Osteocyte (in vitro differentiated cells): Measurements from ENCODE around the gene GOLM1. TPM values are rescaled to one million over a fixed set of nuclear protein-coding genes. Genes with fewer than 3 reads are reported as not detected.

ENCODE experiments used
- DNase-seq: peaks from one replicate; pipeline ENCODE4 v3.0.0; 2021; ENCODE audit warnings: mixed read lengths; ENCODE audit not compliant: unreplicated experiment; ENCODE audit errors: extremely low spot score
- H3K27ac Mint-ChIP-seq: one replicate; pipeline ENCODE4 v1.8.0; 2021; ENCODE audit warnings: mild to moderate bottlenecking, mixed read lengths; ENCODE audit not compliant: unreplicated experiment
- H3K27me3 Mint-ChIP-seq: one replicate; pipeline ENCODE4 v1.8.0; 2021; ENCODE audit warnings: mixed read lengths; ENCODE audit not compliant: unreplicated experiment
- H3K36me3 Mint-ChIP-seq: one replicate; pipeline ENCODE4 v1.8.0; 2021; ENCODE audit warnings: mixed read lengths; ENCODE audit not compliant: unreplicated experiment
- H3K4me1 Mint-ChIP-seq: one replicate; pipeline ENCODE4 v1.8.0; 2021; ENCODE audit warnings: mixed read lengths; ENCODE audit not compliant: unreplicated experiment
- H3K4me3 Mint-ChIP-seq: one replicate; pipeline ENCODE4 v1.8.0; 2021; ENCODE audit warnings: mild to moderate bottlenecking, moderate library complexity, mixed read lengths; ENCODE audit not compliant: unreplicated experiment
- H3K9me3 Mint-ChIP-seq: one replicate; pipeline ENCODE4 v1.8.0; 2021; ENCODE audit warnings: mixed read lengths; ENCODE audit not compliant: unreplicated experiment
- total RNA-seq: library from RNA; stranded (reverse); gene quantifications from 2 replicates; pipeline ENCODE4 v1.2.1, GENCODE V29; 2021
- TF ChIP-seq, protein P1 (sequence below): fragments of 200-600 bp; sonication (generic); IDR thresholded peaks from 2 replicates; pipeline ENCODE4 v1.5.0; 2021; ENCODE audit warnings: antibody characterized with exemption, mild to moderate bottlenecking, moderate library complexity

Gene GOLM1
- total RNA-seq, 1 donor from 2014 or later: 91.9 TPM

DNA sequence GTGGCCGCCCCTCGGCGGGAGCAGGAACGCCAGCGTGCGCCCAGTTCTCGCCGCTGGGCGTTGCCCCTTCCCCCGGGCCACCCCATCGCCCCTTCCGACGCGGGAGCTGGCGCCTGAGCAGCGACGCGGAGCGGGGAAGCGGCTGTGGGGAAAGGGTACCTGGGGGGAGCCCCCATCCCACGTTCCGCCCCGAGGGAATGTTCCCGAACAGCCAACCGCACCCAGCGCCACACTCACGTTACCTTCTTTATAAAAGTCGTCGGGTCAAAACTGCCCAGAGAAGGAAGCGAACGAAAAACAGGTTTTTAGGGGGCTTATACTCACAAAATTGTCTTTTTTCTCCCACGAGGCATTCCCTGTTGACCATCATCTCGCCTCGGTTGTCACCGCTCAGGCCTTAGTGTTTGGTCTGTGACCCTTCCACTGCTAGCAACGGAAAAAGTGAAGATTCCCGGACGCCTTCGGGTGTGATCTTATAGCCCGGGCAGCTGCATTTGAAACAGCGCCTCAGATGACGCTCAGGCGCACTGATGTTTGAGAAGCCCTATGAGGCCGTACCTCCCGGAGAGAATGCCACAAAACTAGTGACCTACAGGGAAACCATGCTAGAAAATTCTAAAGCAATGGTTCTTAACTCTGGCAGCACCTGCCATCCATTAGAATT is 475 bp upstream of the GOLM1 start:
- Mint-ChIP-seq H3K4me3 (peak overlapping the region; percentile 86), H3K36me3 (no peaks in the 10 kb centered on the region), H3K27ac (peak overlapping the region; percentile 90), H3K9me3 (no peaks in the 10 kb centered on the region), H3K4me1 (peaks cover 37% of the 10 kb centered on the region), H3K27me3 (no peaks in the 10 kb centered on the region)
- no peak for DNase-seq
- TF ChIP-seq, protein P1, sequence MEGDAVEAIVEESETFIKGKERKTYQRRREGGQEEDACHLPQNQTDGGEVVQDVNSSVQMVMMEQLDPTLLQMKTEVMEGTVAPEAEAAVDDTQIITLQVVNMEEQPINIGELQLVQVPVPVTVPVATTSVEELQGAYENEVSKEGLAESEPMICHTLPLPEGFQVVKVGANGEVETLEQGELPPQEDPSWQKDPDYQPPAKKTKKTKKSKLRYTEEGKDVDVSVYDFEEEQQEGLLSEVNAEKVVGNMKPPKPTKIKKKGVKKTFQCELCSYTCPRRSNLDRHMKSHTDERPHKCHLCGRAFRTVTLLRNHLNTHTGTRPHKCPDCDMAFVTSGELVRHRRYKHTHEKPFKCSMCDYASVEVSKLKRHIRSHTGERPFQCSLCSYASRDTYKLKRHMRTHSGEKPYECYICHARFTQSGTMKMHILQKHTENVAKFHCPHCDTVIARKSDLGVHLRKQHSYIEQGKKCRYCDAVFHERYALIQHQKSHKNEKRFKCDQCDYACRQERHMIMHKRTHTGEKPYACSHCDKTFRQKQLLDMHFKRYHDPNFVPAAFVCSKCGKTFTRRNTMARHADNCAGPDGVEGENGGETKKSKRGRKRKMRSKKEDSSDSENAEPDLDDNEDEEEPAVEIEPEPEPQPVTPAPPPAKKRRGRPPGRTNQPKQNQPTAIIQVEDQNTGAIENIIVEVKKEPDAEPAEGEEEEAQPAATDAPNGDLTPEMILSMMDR: no peak

DNA sequence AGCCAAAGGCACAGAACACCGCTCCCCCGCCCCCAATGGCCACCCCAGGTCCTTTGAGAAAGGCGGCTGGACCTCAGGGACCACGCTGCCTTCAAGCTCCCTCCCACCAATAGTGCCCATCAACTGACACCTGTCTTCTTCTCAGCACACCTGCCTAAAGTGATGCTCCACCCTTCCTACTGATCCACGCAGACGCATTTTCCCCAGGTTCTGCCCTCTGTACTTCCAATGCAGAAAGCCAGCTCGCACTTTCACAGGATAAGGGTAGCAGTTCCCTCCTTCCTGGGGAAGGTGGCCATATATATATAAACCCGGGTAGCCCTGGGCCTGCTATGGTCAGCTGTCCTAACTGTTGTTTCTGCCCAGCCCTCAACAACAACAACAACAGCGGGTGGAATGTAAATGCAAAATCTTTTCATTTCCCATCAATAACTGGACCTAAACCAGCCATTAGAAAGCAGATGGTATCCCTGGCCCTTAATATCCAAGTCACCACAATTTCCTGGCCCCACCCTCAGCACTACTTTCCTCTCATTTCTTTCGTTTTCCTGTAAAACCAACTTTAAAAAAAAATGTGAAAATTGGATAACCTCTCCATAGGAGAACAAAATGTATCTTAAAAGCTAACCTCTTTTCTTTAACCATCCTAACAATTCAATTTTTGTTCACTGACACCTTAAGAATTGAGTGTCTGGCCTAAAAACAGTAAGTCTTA is 1.7 kb downstream of the GOLM1 start:
- TF ChIP-seq, protein P1: no peak
- H3K27me3 Mint-ChIP-seq: no peaks in the 10 kb centered on the region
- no peak for DNase-seq
- H3K4me1 Mint-ChIP-seq: peaks cover 52% of the 10 kb centered on the region
- H3K9me3 Mint-ChIP-seq: no peaks in the 10 kb centered on the region
- no peaks in the 10 kb centered on the region for H3K36me3 Mint-ChIP-seq
- H3K27ac Mint-ChIP-seq: peak overlapping the region; percentile 67
- peak overlapping the region; percentile 76 for H3K4me3 Mint-ChIP-seq

DNA sequence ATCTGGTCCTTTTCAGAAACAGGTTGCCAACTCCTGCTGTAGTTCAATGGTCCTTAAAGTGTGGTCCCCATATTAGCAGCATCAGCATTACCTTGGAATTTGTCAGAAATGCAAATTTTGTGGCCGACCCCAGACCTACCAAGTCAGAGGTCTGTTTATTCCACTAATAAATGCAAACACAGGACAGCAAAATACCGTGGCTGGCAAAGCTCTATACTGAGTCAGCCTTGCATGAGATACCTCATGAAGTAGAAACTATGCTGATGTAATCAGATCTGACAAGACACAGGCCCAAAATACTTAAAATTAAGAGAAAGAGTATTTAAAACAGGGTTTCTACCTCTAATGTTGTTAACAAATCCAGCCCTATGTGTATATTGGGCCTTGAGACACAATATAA is 3.0 kb downstream of the GOLM1 start:
- Mint-ChIP-seq H3K4me3 (no peak overlapping the region), H3K27me3 (no peaks in the 10 kb centered on the region)

DNA sequence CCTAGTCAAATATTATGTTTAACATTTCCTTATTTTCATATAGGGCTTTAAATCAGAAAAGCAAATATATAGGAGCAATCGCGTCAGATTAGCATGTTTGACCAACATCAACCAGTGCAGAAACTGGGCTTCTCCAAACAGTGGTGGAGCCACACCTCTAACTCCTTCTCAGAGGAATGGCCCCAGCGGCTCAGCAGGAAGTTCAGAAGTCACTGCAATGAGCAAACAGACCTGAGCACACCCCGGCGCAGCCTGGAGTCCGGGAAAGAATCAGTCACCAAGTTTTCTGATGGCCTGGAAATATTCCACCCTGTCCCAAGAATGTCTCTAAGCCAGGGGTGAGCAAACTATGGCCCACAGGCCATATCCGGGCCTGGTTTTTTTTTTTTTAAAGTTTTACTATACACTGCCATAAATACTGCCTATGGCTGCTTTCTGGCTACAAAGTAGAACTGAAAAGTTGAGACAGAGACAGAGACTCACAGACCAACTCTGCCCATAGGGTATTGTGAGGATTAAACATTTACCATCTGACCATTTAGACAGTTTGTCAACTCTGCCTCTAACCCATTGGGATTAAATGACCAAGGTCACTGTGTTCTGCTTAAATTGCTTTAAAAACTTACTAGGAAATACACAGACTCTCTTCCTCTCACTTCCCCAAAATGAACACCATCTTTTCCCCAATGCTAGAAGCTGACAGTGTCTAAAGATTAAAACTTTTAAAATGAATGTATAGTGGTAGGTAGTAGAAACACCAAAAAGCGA is 5.4 kb downstream of the GOLM1 start:
- DNase-seq: no peak
- Mint-ChIP-seq H3K36me3 (peaks cover 9% of the 10 kb centered on the region), H3K27me3 (no peaks in the 10 kb centered on the region), H3K9me3 (no peaks in the 10 kb centered on the region), H3K27ac (peak overlapping the region; percentile 69), H3K4me3 (peak overlapping the region; percentile 42), H3K4me1 (peaks cover 48% of the 10 kb centered on the region)
- TF ChIP-seq, protein P1: no peak

More for the DNA sequence above, 3.0 kb downstream of the GOLM1 start:
- DNase-seq: no peak
- H3K9me3 Mint-ChIP-seq: no peaks in the 10 kb centered on the region
- TF ChIP-seq, protein P1: no peak
- H3K4me1 Mint-ChIP-seq: peaks cover 54% of the 10 kb centered on the region
- no peaks in the 10 kb centered on the region for H3K36me3 Mint-ChIP-seq
- peak overlapping the region; percentile 50 for H3K27ac Mint-ChIP-seq

DNA sequence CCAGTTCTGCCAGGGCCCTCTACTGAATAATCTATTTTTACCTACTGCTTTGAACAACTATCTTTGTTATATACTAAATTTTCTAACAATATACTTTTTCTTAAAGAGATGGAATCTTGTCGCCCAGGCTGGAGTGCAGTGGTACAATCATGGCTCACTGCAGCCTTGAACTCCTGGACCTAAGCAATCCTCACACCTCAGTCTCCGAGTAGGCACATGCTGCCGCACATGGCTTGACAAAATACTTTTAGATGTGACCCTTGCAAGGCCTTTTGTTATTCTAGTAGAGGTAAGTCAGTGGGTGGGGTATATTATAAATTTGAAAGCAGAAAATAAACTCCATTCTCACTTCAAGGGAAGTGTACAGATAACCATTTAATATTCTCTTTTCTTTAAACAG is 7.9 kb downstream of the GOLM1 start:
- Mint-ChIP-seq H3K4me3 (no peak overlapping the region), H3K4me1 (peaks cover 29% of the 10 kb centered on the region), H3K9me3 (peaks cover under 1% of the 10 kb centered on the region), H3K27ac (no peak overlapping the region), H3K27me3 (no peaks in the 10 kb centered on the region), H3K36me3 (peaks cover 9% of the 10 kb centered on the region)
- DNase-seq: no peak
- TF ChIP-seq, protein P1: no peak
